ENCODE measurements around the gene NOX5.

DNA sequence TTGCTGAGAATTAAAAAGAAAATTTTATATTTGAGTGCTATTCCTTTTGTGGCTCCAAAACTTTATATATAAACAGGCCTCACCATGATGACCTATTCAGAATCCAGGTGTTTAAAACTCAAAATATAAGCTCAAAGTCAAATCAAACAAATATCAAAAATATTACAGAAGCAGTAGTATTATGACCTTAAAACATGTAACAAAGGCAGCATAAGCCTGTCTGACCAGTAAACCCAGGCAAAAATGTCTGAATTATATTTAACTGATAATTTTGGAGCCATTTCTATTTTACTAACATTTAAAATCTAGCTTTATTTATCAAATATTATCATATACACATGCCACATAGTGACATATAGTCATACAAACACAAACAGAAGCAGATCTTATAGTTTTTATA, 6.4 kb upstream of the NOX5 start:
- TF ChIP-seq CTBP1 (IDR thresholded peaks at IDR 0.05; ENCODE audit: borderline replicate concordance) (no peak), FOXA1 (IDR thresholded peaks at IDR 0.05) (no peak), FOXK2 (IDR thresholded peaks at IDR 0.05) (no peak), LEF1 (IDR thresholded peaks at IDR 0.05; ENCODE audit: borderline replicate concordance) (no peak)

All from HEK293T (cell line).